G401.6 (cell line): Measurements from ENCODE around the gene RAB40C.

ENCODE experiments used
- FAIRE-seq: peaks from 2 replicates; lab custom pipeline; 2012; peaks lifted over from hg19 to GRCh38; lab: Jason Lieb, UNC

RAB40C gene

GRCh38 chr16:559411-560203 lies 30.3 kb upstream of the RAB40C start:
- FAIRE-seq: no peak

GRCh38 chr16:560204-560700 lies 29.6 kb upstream of the RAB40C start, which contains the start of gene PRR35:
Gene PRR35, plus strand, starts transcription at chr16:560394. Its CDS starts 2,901 bp downstream, at chr16:563295.
- no peak for FAIRE-seq

- no peak for FAIRE-seq
These were observed 29.0 kb upstream of the RAB40C start for GRCh38 chr16:560701-561412.

GRCh38 chr16:561413-561794 lies 28.5 kb upstream of the RAB40C start:
- FAIRE-seq: no peak

GRCh38 chr16:561957-562938 lies 27.6 kb upstream of the RAB40C start:
- no peak for FAIRE-seq

GRCh38 chr16:563072-563644 lies 26.7 kb upstream of the RAB40C start:
- no peak for FAIRE-seq

GRCh38 chr16:564690-565418 lies 25.0 kb upstream of the RAB40C start:
- FAIRE-seq: no peak

GRCh38 chr16:565419-566330 lies 24.2 kb upstream of the RAB40C start:
- no peak for FAIRE-seq

- FAIRE-seq: no peak
These were observed 23.1 kb upstream of the RAB40C start, which contains the start of gene NHLRC4 for GRCh38 chr16:566475-567372. Gene NHLRC4, plus strand, starts transcription at chr16:567005. Its CDS starts 1,043 bp downstream, at chr16:568048.

- FAIRE-seq: no peak
These were observed 22.3 kb upstream of the RAB40C start for GRCh38 chr16:567373-568256.

- FAIRE-seq: no peak
These were observed 21.2 kb upstream of the RAB40C start for GRCh38 chr16:568401-569258.

- no peak for FAIRE-seq
These were observed 20.2 kb upstream of the RAB40C start, which contains the start of gene PIGQ for GRCh38 chr16:569445-570254. Gene PIGQ, plus strand, starts transcription at chr16:569968. Its CDS starts 4,107 bp downstream, at chr16:574075.

GRCh38 chr16:572865-573650 lies 16.8 kb upstream of the RAB40C start:
- no peak for FAIRE-seq

- FAIRE-seq: no peak
These were observed 15.7 kb upstream of the RAB40C start for GRCh38 chr16:574021-574760.
